LoVo (cell line): Measurements from ENCODE around the gene RPL31.
"Not testable (repeated sequence)": the region's sequence is repeated elsewhere in the genome, so short reads cannot be mapped to it uniquely, and the experiment has no call there.

Experiments
- DNase-seq: peaks from one replicate; pipeline ENCODE4 v3.0.0-alpha.2; 2016; ENCODE audit warnings: low spot score

Gene RPL31

DNA sequence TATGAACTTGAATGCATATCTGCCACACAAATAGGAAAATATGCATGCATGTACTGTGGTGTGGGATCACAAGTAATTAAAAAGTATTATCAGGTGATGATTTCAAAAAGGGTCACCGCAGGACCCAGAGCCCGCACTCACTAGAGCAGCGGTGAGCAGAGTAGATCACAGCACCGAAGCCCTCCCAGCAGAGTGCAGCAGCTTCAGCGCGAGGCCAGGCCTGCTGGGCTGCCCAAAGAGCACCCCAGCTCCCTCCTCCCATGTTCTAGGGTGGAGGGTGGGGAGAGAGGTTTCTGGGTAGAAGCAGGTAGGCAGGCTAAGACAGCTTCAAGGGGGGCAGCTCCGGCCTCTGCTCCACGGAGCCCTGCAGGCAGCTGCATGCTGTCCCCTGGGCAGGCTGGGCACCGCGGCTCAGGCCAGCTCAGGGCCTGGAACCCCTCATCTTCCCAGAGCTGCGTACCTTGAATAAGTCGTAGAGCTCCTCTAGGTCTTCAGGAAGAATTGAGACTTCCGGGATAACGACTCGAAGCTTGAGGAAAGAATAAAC is 24.9 kb downstream of the RPL31 start:
- DNase-seq = no peak

DNA sequence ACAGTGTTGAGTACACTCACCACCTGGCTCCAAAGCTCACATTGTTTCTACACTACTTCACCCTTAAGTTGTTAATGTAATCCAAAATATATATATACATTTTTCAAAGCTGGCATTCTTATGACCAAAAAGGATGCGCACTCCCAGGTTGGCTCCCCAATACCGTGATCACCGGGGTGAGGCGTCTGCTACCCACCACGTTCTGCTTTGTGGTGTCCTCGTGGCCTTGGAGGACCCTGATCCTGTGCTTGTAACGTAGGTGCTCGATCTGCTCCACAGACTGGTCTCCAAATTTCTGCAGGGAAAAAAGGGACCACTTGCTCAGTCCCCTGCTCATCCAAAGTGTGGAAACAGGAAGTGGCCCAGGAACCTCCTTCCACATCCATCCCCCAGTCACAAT is 25.8 kb downstream of the RPL31 start:
- DNase-seq = no peak

DNA sequence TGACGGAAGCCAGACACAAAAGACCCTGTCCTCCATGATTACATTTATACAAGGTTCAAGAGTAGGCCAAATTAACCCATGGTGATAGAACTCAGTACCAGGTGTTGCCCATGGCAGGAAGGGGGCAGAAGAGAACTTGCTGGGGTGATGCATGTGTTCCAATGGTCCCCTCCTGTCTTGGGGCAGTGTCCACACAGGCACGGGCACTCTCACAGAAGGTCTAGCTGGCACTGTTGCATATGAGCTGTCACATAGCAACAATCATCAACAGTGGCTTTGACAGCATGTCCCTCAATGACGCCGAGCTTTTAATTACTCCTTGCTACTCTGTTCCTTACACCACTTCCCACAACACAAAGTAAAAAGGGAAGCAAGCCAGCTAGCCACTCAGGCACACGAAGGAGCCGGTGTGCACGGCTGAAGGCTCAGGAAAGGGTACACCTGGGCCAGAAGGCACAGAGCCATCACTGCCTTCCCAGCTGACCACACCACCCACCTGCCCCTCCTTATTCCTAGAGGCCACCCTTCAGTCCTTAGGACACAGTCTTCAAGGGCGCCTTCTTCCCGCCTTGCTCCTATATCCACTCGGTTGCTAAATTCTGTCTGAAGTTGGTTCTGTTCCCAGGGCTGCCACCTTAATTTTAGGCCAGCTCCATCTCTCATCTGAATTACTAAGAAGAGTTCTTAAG is 28.9 kb downstream of the RPL31 start:
- DNase-seq = no peak

DNA sequence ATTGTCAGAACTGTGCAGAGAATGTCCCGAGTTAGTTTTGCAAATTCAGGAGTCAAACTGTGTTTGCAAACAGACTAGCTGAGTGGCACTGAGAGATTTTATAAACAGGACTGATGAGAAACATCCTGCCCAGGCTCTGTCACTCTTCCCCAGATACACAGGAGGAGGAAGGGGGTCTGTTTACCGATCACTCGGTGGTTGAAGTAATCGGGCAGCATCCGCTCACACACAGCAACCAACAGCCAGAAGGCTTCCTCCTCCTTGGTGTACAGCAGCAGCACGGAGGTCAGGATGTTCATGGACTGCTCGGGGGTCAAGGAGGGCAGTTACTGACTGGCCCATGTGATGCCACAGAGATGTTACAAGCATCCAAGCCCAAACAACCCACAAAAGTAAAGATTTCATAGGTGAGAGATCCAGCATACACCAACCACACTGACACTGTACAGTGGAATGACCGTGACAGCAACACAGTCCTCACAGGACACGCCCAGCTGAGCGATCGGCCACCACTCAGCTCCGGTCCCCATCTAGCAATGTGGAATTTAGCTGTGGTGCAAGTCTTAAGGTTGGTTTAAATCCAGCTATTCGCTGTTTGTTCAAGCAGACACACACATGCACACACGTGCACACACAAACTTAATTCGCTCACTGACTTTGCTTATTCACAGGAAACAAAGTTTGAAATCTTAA is 30.1 kb downstream of the RPL31 start:
- no peak for DNase-seq

DNA sequence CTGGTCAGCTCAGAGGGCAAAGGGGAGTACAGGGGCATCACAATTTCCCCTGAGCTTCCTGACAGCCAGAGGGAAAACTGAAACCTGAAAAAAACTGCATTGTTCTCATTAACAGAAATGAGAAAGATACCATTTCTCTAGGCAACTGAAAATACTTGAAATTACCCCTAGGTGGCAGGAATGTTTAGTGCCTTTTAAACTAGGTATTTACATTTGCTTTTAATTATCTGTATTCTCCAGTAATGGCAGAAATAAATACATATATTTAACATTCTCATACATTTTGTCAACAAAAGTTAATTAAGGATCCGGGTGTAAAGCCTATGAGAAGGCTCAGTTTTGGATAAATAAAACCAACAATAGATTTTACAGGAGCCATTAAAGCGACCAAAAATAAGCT is 34.5 kb downstream of the RPL31 start:
- no peak for DNase-seq

DNA sequence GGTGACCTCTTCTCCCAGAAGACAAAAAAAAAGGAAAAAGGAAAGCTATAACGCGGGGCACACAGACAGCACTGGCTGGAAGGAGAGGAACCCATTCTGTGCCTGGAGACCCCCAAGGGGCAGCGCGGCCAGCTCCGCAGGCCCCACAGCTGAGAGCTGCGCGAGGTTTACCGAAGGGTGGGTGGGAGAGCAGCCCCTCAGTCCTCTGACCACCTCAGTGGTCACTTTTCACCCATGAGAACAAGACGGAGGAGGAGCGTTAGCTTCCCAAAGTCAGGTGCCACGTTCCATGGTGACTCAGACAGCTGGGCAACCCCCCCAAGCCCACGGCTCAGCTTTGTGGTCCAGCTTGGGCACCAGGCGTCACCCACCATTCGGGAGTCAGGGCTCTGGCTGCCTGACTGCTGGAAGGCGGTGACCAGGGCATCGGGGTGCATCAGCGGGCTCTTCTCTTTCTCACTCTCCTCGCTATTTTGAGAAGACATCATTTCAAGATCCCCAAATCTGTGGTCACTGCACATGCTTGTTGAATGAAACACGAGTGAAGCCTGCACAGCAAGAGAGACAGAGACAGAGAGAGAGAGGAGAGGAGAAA is 35.2 kb downstream of the RPL31 start:
- DNase-seq = no peak

DNA sequence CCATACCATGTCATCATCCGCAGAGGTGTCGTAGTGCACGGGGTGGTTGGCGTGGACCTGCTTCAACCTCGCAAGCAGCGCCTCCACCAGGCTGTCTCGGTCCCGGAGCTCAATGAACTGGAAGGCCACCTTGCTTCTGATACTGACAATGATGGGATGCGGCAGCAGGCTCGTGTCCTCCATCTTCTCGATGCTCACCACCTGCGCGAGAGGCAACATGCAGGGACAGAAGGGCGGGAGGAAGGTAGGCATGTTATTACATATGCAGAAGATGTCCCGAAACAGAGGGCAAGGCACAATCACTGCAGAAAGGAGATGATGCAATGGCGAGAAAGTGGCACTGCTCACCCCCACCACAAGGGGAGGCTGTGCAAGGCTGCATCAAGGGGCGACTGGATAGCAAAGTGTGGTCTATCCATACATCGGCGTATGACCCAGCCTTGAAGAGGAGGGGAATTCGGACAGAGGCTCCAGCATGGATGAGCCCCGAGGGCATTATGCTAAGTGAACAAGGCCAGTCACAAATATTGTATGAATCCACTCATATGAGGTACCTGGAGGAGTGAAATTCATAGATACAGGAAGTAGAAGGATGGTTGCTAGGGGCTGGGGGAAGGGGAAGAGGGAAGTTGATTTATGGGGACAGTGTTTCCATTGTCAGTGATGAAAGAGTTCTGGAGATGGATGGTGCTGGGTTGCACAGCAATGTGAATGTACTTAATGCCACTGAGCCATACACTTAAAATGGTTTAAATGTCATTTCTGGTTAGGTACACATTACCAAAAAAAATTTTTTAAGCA is 36.6 kb downstream of the RPL31 start:
- DNase-seq = peak; percentile 7

DNA sequence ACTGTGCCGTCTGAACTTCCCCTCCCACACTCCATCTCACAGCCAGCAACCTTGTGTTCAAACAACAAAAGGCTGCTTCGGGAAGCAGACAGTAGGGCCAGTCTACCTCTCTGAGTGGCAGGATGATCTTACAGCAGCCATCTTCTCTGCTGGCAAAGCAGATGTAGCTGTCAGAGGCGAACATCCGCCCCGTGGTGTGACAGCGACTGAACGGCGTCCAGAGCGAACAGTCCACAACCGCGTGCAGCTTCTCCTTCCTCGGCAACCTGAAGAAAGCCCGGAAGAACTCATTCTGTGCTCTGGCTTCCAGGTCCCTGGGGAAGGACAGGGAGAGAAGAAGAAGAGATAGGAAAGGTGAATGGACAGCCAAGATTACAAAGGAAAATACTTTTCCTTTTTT is 38.0 kb downstream of the RPL31 start:
- no peak for DNase-seq

DNA sequence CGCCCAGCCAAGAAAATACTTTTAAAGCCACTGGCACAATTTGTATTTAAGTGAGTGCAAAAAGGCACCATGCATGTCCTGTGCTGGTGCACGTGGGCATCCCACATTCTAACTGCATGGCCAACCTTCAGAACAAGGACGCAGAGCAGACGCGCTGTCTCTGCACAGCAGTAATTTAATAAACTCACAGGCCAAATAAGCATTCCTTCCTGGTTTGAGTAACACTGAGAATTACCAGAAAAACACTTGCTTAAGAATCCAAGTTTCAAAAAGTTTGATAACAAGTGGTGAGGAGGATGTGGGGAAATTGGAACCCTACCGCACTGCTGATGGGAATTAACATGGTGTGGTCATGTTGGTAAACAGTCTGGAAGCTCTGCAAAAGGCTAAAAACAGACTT is 38.7 kb downstream of the RPL31 start:
- no peak for DNase-seq

DNA sequence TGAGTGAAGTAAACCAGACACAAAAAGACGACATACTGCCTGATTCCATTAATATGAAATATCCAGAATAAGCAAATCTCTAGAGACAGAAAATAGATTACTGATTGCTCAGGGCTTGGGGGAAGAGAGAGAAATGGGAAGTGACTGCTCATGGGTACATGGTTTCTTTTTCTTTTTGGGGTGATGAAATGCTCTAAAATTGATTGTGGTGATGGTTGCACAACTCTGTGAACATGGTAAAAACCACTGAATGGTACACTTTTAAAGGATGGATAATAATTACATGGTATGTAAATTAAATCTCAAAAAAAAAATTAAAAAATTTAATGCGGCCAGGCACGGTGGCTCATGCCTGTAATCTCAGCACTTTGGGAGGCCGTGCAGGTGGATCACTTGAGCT is 39.3 kb downstream of the RPL31 start:
- DNase-seq = no peak

DNA sequence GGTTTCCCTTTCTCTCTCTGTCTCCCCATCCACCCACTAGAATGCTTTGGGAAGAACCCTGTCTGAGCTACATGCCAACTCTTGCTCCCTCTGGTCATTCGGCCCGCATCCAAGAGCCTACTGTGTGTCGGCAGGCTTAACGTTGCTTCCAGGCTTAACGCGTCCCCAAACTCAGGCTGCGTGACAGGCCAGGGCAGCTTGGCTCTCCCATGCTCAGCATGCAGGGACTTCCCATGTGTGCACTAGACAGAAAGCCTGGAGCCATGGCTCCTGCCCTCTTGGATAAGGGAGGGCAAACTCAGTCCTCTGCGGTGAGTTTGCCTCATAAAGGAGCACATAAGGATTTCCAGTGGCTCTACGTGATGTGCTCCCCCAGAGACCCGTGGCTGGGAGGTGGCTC is 43.2 kb downstream of the RPL31 start:
- DNase-seq = no peak

DNA sequence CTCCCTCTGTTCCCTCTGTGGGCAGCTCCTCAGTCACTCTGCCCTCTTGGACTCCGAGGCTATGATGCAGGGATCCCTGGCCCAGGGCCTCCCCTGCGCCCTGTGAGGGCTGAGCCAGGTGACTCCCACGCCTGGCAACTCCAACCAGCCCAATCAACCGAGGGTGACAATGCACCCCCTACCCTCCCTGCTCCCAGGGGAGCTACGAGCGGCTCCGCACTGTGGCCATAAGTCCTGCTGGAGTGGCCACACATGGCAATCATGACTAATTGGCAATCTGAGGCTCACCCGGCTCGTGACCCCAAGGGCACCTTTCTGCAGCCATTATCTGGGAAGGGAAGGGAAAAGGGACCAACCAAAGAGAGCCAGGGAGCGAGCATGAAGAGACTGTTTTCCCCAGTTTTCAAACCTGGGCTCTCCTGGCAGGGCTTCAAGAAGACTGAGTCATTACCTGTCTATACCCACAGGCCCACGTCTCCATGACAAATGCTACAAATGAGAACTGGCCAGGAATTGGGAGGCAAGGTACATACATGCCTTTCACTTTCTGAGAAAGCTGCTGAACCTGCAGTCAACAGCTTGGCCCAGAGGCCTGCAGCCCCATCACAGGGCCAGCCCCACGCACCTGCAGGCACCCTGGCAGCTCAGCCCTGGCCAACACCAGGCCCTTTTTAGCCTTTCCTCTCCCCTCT is 45.1 kb downstream of the RPL31 start:
- DNase-seq = peak; percentile 9

DNA sequence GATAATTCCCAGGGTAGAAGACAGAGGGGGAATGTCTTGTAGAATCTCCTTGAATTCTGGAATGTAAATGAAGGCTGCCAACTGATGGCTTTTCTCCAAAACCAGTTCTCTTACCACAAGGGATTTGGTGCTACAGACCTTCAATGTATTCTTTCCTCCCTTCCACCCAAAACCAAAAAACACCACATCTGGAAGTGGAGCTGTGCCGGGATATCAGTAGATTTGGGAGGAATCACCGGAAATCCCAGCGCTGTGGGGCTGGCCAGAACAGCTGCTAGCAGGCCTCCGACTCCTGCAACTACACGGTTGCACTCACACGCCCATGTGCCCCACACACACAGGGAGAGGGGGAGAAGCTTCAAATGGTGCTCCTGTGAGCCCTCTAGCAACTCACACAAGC is 45.7 kb downstream of the RPL31 start:
- no peak for DNase-seq

DNA sequence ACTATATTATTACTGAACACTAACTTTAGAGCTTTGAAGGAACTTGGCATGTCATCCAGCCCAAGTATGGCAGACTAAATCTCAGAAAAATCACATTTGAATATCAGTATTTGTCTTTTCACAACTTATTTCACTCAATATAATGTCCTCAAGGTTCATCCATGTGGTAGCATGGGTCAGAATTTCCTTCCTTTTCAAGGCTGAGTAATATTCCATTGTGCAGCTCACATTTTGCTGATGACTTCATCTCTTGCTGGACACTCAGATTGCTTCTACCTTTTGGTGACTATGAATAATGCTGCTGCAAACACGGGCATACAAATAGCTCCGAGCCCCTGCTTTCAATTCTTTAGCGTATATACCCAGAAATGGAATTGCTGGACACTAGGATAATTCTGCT is 46.7 kb downstream of the RPL31 start:
- no peak for DNase-seq

DNA sequence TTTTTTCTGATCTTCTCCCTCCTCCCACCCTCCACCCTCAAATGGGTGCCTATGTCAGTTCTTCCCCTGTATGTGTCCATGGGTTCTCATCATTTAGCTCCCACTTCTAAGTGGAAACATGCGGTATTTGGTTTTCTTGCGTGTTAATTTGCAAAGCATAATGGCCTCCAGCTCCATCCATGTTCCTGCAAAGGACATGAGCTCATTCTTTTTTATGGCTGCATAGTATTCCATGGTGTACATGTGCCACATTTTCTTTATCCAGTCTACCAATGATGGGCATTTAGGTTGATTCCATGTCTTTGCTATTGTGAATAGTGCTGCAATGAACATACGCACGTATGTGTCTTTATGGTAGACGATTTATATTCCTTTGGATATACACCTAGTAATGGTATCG is 48.8 kb downstream of the RPL31 start:
- DNase-seq = not testable (repeated sequence)

DNA sequence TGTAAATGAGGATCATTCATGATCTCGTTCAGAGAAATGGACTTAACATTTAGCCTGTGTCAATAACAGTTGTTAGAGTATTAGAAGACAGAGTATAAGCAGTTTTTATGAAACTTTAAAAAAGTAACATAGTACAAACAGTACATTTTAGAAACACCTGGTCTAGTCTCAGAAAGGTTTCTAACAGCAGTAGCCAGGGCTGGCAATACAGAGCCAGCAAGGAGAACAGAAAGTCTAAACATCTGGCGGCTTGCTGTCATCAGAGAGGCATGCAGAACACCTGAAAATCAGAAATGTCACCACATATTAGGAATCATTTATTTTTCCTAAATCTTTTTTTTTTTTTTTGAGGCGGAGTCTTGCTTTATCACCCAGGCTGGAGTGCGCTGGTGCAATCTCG is 50.1 kb downstream of the RPL31 start:
- no peak for DNase-seq

DNA sequence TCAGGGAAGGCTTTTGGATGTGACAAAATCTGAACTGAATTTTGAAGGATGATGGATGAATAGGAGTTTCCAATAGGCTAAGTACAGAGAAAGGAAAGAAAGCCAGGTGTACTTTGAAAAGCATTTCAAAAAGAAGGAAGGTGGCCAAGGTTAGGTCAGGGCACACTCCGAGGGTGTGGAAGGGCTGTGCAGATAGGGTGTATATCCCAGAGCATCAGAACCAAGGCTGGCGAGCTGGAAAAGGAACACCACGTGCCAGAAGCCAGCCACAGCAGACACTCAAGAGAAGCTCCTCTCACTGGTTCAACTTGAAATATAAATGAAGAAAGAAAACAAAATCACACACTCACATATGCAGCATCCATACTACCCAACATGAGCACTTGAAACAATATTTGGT is 51.0 kb downstream of the RPL31 start:
- no peak for DNase-seq
